H1 (cell line): ENCODE data around the gene XDH.

Source experiments
- CBX5 ChIP-seq: fragments of 300-800, 300-1000 bp; sonication (generic); IDR thresholded peaks from 2 replicates; pipeline ENCODE4 v1.7.1; 2016; ENCODE audit warnings: antibody characterized with exemption, low read length, low read depth
- EP300 ChIP-seq, 2 experiments: IDR thresholded peaks; 1 replicate in 1 of 2; 2 replicates in 1 of 2; pipeline ENCODE4 v1.6.1; 2011 to 2012; ENCODE audit warnings: low read depth in 2 of 2, low read length in 2 of 2, mild to moderate bottlenecking in 2 of 2, borderline replicate concordance in 1 of 2, inconsistent platforms in 1 of 2, moderate library complexity in 1 of 2
- EZH2 ChIP-seq: fragments of 200-600 bp; sonication (generic); IDR thresholded peaks from 2 replicates; pipeline ENCODE4 v1.7.1; 2012; ENCODE audit warnings: low read depth, mild to moderate bottlenecking, moderate library complexity, low read length, inconsistent platforms; ENCODE audit not compliant: severe bottlenecking
- MAFK ChIP-seq: IDR thresholded peaks from 2 replicates; pipeline ENCODE4 v1.6.1; 2012; ENCODE audit warnings: low read depth, mild to moderate bottlenecking, improper control_type of control experiment, low read length
- POLR2A ChIP-seq, 2 experiments: IDR thresholded peaks; 1 replicate in 1 of 2; 2 replicates in 1 of 2; pipeline ENCODE4 v1.6.1; 2011; ENCODE audit warnings: low read depth in 2 of 2, low read length in 2 of 2, mild to moderate bottlenecking in 2 of 2; ENCODE audit errors: control extremely low read depth in 1 of 2
- POLR2AphosphoS5 ChIP-seq: IDR thresholded peaks from 2 replicates; pipeline ENCODE4 v1.6.1; 2011; ENCODE audit warnings: low read depth, low read length
- SIN3A ChIP-seq, 2 experiments: IDR thresholded peaks in 1 of 2; conservative IDR thresholded peaks in 1 of 2; 2 replicates each; pipeline ENCODE4 v1.6.1; 2011 to 2012; ENCODE audit warnings: low read length in 2 of 2, improper control_type of control experiment in 1 of 2, low read depth in 1 of 2, mild to moderate bottlenecking in 1 of 2
- SP1 ChIP-seq: IDR thresholded peaks from 2 replicates; pipeline ENCODE4 v1.6.1; 2011; ENCODE audit warnings: low read depth, low read length
- SRF ChIP-seq: IDR thresholded peaks from 2 replicates; pipeline ENCODE4 v1.6.1; 2011; ENCODE audit warnings: mild to moderate bottlenecking, low read depth, low read length, moderate library complexity
- TAF1 ChIP-seq: IDR thresholded peaks from 2 replicates; pipeline ENCODE4 v1.6.1; 2011; ENCODE audit warnings: mild to moderate bottlenecking, low read depth, low read length
- YY1 ChIP-seq: IDR thresholded peaks from 2 replicates; pipeline ENCODE4 v1.6.1; 2011; ENCODE audit warnings: low read depth, mild to moderate bottlenecking, low read length
- TF ChIP-seq, protein P1 (sequence below): IDR thresholded peaks from 2 replicates; pipeline ENCODE4 v1.6.1; 2012; ENCODE audit warnings: inconsistent platforms
- TF ChIP-seq, protein P2 (sequence below): IDR thresholded peaks from 2 replicates; pipeline ENCODE4 v1.6.1; 2011; ENCODE audit warnings: low read length, improper control_type of control experiment
- TF ChIP-seq, protein P3 (sequence below), 3 experiments: IDR thresholded peaks; 1 replicate in 2 of 3; 2 replicates in 1 of 3; pipeline versions ENCODE4 v1.5.1 to v1.6.1; 2011; ENCODE audit warnings: low read length in 3 of 3, mild to moderate bottlenecking in 3 of 3, inconsistent platforms in 2 of 3, low read depth in 1 of 3, moderate library complexity in 1 of 3; ENCODE audit not compliant: insufficient read depth in 1 of 3; ENCODE audit errors: control extremely low read depth in 1 of 3

DNA sequence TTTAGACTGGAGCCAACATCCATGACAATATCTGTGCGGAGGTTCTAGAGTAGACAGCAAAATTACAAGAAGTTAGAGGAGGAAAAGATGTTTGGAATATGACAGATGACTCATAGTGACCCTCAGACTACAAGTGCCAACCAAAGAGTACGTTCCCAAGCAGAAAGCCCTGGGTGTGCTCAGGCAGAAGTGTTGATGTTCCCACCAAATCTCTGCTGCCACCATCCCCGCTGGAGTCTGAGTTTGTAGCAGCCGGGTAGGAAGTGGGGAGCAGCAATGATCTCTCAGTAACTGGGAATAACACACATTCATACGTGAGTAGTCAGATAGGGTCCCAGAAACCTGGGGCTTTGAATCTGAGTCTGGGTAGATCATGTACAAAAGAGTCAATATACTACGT lies 73.2 kb downstream of the XDH start:
- TF ChIP-seq, protein P1, sequence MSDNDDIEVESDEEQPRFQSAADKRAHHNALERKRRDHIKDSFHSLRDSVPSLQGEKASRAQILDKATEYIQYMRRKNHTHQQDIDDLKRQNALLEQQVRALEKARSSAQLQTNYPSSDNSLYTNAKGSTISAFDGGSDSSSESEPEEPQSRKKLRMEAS: no peak
- TF ChIP-seq, protein P2, sequence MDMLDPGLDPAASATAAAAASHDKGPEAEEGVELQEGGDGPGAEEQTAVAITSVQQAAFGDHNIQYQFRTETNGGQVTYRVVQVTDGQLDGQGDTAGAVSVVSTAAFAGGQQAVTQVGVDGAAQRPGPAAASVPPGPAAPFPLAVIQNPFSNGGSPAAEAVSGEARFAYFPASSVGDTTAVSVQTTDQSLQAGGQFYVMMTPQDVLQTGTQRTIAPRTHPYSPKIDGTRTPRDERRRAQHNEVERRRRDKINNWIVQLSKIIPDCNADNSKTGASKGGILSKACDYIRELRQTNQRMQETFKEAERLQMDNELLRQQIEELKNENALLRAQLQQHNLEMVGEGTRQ: no peak
- TF ChIP-seq, protein P3, sequence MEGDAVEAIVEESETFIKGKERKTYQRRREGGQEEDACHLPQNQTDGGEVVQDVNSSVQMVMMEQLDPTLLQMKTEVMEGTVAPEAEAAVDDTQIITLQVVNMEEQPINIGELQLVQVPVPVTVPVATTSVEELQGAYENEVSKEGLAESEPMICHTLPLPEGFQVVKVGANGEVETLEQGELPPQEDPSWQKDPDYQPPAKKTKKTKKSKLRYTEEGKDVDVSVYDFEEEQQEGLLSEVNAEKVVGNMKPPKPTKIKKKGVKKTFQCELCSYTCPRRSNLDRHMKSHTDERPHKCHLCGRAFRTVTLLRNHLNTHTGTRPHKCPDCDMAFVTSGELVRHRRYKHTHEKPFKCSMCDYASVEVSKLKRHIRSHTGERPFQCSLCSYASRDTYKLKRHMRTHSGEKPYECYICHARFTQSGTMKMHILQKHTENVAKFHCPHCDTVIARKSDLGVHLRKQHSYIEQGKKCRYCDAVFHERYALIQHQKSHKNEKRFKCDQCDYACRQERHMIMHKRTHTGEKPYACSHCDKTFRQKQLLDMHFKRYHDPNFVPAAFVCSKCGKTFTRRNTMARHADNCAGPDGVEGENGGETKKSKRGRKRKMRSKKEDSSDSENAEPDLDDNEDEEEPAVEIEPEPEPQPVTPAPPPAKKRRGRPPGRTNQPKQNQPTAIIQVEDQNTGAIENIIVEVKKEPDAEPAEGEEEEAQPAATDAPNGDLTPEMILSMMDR (IDR thresholded peaks at IDR 0.05; ENCODE audit: control extremely low read depth in 1 of 3, insufficient read depth in 1 of 3, low read depth in 1 of 3, low read length in 3 of 3): no peak
- TF ChIP-seq EZH2: no peak
- TF ChIP-seq SRF: no peak
- TF ChIP-seq YY1: no peak
- no peak for TF ChIP-seq MAFK
- TF ChIP-seq SP1: no peak
- TF ChIP-seq POLR2AphosphoS5: no peak
- no peak for TF ChIP-seq SIN3A (conservative IDR thresholded peaks at IDR 0.05 in 1 of 2, IDR thresholded peaks at IDR 0.05 in 1 of 2; ENCODE audit: low read depth in 1 of 2, low read length in 2 of 2)
- TF ChIP-seq POLR2A (IDR thresholded peaks at IDR 0.05; ENCODE audit: control extremely low read depth in 1 of 2, low read depth in 2 of 2, low read length in 2 of 2): no peak
- TF ChIP-seq CBX5: no peak
- TF ChIP-seq TAF1: no peak
- no peak for TF ChIP-seq EP300 (IDR thresholded peaks at IDR 0.05; ENCODE audit: borderline replicate concordance in 1 of 2, low read depth in 2 of 2, low read length in 2 of 2)
